ENCODE data around the gene NDUFA5. TPM values are rescaled to one million over a fixed set of nuclear protein-coding genes. Genes with fewer than 3 reads are reported as not detected.

The NDUFA5 gene
- 74.2 TPM for total RNA-seq (ENCODE audit: insufficient read depth, low replicate concordance)

DNA sequence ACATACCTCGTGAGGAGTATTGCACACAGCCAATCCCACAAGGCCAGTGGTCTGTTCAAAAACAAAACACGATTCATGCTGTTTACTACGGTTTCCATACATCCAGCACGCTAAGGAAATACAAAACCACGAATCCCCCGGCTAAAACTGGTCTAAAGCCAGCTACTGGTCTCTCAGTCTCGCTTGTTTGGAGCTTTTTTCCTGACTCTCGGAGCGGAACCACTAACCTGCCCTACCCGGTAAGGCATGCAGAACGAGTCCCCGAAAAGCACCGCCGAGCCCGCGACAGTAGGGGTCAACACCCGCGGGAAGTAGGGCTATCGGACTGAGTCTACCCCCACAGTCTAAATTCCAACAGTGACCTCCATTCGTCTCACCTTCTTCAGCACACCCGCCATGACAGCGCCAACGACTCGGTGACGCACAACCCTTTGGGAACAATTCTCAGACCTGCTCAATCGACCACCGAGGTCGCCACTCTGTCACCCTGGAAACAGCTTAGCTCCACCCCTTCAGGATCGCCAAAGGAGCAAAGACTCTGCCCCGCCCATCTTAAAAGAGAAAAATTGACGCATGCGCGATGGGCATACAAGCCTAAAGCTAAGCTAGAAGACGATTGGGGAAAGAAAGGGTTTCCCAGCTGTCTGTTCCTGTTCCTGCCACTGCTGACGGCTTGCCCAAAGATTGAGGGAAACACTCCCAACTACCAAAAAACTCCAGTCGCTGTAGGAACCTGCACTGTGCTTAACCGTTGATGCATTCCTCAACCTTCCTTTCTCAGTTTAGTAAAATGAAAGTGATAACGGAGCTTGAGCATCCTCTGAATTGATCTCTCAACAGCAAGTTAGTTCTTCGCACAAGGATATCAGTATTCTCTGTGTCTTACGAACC is at the start of gene NDUFA5:
NDUFA5 (minus strand) TSS at position 421 of the 891 bp plus-strand sequence; CDS start at position 398, 23 bp downstream.
- DNase-seq (ENCODE audit: low spot score) = peak; percentile 100

GRCh38 chr7:123604739-123605138 is 47.1 kb upstream of the NDUFA5 start:
- DNase-seq (ENCODE audit: low spot score) = no peak

GRCh38 chr7:123602648-123603047 is 45.0 kb upstream of the NDUFA5 start:
- no peak for DNase-seq (ENCODE audit: low spot score)

DNA sequence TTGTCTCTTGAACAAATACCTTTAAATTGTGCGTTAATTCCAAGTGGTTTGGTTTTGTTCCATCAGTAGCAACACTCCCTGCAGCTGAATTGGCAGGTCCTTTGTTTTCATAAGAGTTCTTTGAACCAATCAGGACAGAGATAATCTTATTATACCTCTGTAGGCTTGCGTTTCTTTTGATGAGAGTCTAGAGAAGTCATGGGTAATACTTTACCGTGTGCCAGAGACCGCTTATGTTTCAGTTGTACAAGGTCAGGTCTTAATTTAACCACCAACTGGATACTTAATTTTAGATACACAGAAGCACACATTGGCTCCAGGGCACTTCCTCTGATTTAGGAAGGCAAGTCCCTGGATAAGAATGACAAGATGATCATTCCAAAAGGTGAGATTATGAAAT is 43.9 kb upstream of the NDUFA5 start, which contains the start of gene ASB15:
ASB15 (plus strand) TSS at position 292 of the 400 bp plus-strand sequence. CDS start 12,682 bp downstream, outside the sequence.
- no peak for DNase-seq (ENCODE audit: low spot score)

GRCh38 chr7:123600876-123601275 is 43.3 kb upstream of the NDUFA5 start:
- DNase-seq (ENCODE audit: low spot score) = no peak

DNA sequence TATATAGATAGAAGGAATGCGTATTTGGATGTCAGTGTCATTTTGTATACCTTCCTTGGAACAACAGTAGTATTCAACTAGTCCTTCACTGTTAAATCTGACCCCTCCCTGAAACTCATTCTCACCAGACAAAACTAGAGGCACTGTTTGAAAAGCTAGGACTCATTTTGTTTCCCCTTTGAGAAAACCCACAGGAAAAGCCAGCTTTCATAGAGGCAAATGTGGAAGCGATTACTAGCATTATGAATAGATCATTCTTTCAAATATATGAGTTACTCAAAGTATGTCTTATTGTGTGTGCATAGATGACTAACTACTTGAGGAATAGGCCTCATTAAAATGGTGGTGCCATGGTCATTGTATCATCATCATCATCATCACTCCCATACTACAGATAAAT is 42.1 kb upstream of the NDUFA5 start:
- no peak for DNase-seq (ENCODE audit: low spot score)

DNA sequence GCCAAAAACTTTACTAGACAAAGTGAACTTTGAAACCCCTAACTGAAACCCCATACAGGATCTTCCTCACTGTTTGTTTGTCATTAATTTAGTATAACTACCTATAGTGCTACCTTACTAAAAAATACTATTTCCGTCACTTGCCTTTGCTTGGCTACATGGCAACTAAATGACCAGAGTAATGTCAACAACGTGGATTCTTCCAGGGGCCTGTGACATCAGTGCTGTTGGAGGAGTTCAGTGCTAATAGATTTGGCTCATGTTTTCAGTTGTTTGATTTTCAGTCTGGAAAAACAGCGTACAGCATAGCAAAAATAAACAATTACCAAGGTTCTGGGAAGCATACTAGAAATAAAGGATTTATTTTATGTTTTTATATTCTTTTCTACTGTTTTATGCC is 41.0 kb upstream of the NDUFA5 start:
- DNase-seq (ENCODE audit: low spot score) = no peak

- no peak for DNase-seq (ENCODE audit: low spot score)
Measured at GRCh38 chr7:123594813-123595241, 37.2 kb upstream of the NDUFA5 start.

DNA sequence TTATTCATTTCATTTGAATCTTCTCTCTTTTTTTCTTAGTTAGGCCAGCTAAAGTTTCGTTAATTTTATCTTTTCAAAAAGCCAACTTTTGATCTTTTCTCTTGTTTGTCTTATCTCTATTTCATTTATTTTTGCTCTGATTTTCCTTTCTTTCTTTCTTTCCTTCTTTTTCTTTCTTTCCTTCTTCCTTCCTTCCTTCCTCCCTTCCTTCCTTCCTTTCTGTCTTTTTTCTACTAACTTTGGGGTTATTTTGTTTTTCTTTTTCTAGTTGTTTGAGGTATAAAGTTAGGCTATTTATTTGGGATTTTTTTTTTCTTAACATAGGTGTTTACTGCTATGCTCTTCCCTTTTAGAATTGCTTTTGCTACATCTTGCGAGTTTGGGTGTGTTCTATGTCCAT is 30.8 kb upstream of the NDUFA5 start:
- no peak for DNase-seq (ENCODE audit: low spot score)

GRCh38 chr7:123583821-123584220 is 26.2 kb upstream of the NDUFA5 start:
- DNase-seq (ENCODE audit: low spot score) = no peak

GRCh38 chr7:123581162-123581459 is 23.5 kb upstream of the NDUFA5 start:
- DNase-seq (ENCODE audit: low spot score) = no peak

- peak; percentile 55 for DNase-seq (ENCODE audit: low spot score)
Measured at GRCh38 chr7:123580406-123581161, 23.0 kb upstream of the NDUFA5 start.

GRCh38 chr7:123579416-123579815 is 21.8 kb upstream of the NDUFA5 start:
- no peak for DNase-seq (ENCODE audit: low spot score)

DNA sequence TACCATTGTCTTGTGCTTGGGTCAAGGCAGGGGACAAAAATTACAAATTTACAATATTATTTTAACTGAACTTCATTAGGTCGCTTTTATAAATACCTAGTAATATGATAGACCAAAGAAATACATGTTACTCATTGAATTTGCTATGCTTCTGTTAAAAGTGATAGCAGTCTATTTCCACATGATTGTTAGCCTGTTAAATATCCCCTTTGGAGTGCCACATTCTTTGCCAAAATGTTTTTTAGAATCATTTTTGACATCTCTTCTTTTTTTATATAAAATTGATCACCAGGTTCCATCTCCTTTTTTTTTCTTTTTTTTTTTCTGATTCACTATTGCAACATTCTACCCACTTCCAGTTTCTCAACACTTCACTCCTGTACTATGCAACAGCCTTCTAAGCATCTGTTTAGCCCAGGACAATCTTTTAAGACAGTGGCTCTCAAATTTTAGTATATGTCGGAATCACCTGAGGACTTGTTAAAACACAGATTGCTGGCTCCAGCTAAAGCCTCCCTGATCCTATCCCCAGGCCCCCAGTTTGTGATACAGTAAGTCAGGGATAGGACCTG is 16.4 kb upstream of the NDUFA5 start:
- DNase-seq (ENCODE audit: low spot score) = no peak

DNA sequence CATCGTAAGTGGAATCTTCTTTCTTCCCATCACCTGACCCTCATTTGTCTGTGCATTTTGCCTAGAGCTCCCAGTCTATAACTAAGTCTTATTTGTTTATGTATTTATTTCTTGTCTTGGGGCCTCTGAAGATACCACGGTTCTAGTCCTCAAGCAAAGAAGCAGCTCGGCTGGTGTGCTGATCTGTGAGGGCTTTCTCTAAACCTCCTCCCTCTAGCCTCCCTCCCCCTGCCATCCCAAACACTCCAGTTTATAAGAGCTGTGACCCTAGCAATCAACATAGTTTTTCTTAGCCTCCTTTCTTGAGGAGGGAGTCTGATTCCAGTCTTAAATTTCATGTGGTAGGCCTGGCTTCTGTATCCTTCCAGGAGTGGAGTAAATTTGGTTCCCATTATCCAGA is 15.7 kb upstream of the NDUFA5 start:
- no peak for DNase-seq (ENCODE audit: low spot score)

DNA sequence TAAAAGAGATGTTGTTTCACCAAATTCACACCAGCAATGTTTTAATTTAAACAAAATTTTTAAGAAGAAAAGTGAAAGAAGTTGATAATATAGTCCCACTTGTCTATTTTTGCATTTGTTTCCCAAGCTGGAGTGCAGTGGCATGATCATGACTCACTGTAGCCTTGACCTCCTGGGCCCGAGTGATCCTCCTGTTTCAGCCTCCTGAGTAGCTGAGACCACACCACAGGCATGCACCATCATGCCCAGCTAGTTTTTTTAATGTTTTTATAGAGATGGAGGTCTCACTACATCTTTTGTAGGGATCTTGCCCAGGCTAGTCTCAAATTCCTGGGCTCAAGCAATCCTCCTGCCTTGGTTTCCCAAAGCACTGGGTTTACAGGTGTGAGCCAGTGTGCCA is 14.1 kb upstream of the NDUFA5 start:
- DNase-seq (ENCODE audit: low spot score) = no peak

GRCh38 chr7:123571187-123571586 is 13.6 kb upstream of the NDUFA5 start:
- no peak for DNase-seq (ENCODE audit: low spot score)

- no peak for DNase-seq (ENCODE audit: low spot score)
Measured at GRCh38 chr7:123570390-123571182, 13.0 kb upstream of the NDUFA5 start.

GRCh38 chr7:123569352-123570010 is 11.9 kb upstream of the NDUFA5 start:
- DNase-seq (ENCODE audit: low spot score) = no peak

DNA sequence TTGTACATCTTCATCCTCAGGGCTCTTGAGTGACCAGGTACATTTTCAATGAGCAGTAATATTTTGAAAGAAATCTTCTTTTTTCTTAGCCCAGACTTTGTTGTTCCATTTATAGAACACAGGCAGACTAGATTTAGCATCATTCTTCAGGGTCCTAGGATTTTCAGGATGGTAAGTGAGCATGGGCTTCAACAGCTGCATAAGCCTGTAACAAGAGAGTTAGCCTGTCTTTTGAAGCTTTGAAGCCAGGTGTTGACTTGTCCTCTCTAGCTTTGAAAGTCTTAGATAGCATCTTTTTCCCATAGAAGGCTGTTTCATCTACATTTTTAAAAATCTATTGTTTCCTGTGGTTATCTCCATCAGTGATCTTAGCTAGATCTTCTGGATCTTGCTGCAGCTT is 4.5 kb upstream of the NDUFA5 start:
- no peak for DNase-seq (ENCODE audit: low spot score)

- DNase-seq (ENCODE audit: low spot score) = no peak
Measured at GRCh38 chr7:123558289-123558874, 764 bp upstream of the NDUFA5 start.

Measured in umbilical cord (tissue), 2 donors.